HG02943 (cell line): ENCODE results near the gene ZNF12.
"Not testable (repeated sequence)": the region's sequence is repeated elsewhere in the genome, so short reads cannot be mapped to it uniquely, and the experiment has no call there.

Experiments
- ATAC-seq: cut with Tn5 transposase; IDR thresholded peaks from one replicate; pipeline ENCODE4 v1.9.1; 2021; ENCODE audit warnings: mild to moderate bottlenecking, low read depth, moderate library complexity; ENCODE audit not compliant: unreplicated experiment

ZNF12 gene

DNA sequence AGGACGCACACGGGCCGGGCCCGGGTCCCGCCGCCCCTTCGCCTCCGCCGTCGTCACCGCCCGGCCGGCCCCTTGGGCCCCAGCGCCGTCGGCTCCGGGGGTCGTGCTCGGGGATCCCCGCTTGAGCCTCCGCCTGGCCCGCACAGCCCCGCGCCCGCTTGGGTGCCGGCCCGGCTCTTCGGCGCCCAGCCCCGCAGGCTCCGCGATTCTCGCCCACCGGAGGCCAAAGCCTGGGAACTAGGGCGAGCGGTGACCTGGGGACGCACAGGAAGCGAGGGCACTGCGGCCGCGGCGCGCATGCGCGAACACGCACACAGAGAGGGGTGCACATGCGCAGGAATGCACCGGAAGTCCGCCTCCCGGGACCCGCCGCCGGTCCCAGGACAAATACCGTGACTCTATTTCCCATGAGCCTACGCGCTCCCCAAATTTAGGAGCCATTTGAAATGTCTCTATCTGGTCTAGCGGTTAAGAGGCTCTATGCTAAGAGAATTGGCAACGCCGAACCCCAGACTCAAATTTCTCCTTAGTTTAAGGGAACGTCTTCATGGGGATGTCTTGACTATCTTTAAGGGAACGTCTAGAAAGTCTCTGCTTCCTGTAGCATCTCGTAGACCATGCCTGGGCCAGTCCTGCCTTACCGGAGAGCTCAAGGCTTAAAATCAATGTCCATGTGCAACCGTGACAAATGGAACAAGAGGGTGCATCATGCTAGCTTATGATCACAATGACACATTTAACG is at the start of gene ZNF12:
ZNF12 (minus strand) TSS at position 282 of the 742 bp plus-strand sequence. CDS start 1,774 bp downstream, outside the sequence.
- peak; percentile 92 for ATAC-seq

DNA sequence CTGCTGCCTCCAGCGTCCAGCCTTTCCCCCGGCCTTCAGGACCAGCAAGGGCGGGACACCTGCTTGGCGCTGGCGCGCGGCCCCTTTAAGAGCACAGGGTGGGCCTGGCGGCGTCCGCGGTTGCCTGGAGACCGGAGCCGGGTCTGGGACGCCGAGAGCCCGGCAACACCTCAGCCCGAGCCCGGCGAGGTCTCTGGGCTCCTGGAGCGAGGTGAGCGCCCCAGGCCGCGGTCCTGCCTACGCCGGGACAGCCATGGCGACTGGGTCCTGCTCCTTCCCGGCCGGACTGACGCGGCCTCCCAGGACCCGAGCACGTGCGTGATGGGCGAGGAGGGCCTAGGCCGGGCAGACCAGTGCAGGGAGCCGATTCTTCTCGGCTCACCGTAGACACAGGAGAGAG is 47.2 kb upstream of the ZNF12 start, which contains the start of gene RSPH10B2:
RSPH10B2 (plus strand) TSS at position 140 of the 400 bp plus-strand sequence. CDS start 3,575 bp downstream, outside the sequence.
- ATAC-seq: not testable (repeated sequence)

DNA sequence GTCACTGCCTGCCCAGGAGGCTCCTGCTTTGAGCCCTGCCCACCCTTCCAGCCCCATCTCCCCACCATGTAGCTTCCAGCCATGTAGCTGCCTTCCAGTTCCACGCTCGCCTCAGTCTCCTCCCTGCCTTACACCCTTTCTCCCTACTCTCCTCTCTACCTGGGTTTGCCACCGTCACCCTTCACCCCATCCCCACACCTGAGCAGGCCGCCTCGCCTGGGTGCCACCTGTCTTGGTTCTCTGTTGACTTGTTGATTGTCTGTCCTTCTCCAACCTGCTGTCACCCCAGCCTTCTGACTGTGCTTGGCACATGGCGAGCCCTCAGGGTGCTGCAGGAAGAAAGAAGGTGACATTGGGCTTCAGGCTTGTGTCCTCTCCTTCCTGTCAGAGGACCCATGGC is 43.4 kb upstream of the ZNF12 start:
- ATAC-seq: not testable (repeated sequence)

DNA sequence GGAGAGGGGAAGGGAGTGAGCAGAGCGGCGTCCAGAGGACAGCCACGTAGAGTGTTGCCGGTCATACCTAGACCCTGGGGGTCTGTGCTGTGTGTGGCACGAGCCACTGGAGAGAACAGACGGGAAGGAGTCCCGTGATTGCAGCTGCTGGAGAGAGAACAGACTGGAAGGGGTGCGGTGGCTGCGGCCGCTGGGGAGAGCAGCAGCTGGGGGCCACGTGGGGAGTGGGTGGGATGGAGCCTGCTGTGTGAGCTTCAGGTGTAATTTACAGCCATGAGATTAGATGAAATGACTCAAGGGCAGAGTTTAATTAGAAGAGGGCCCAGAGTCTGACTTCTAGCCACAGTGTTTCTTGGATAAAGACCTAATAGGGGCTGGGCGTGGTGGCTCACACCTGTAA is 42.6 kb upstream of the ZNF12 start:
- not testable (repeated sequence) for ATAC-seq

DNA sequence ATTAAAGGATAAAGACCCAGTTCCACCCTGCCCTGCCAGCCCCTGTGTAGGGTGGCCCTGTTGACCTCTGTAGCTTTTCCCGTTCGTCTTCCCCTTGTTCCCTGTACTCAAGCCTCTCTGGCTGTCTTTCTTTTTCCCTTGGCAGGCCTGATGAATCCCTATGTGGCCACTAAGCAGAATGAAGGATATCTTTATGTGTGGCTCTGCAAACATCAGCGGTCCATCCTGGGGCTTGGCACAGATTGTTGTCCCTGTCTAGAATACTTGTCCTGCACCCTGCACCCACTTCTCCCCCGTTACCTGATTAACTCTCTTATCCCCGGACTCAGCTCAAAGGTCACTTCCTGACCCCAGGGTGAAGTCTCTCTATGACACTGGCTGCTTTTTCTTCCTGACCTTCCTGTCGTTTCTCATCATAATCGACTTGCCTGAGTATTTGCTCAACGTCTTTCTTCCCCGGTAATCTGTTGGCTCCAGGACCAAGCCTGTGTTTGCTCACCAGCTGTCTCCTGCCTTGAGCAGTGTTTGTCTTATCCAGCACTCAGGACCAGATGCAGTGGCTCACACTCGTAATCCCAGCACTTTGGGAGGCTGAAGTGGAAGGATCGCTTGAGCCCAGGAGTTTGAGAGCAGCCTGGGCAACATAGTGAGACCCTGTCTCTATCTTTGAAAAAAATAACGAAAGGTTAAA is 37.8 kb upstream of the ZNF12 start:
- not testable (repeated sequence) for ATAC-seq

DNA sequence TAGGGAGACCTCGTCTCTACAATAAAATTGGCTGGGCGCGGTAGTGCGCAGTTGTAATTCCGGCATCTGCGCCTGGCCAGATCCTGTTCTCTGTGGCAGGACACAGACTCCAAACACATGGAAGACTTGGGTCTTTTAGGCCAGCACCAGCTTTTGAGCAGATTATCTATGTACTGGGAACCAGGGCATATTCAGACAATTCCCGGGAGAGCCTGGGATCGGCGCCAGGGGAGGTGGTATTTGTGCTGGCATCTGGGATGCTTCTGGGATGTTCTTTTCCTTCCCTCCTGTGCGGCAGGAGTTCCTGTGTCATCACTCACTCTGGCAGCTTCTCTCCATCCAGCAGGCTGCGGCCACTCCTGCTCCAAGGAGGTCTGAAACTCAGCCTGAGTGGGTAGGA is 31.7 kb upstream of the ZNF12 start:
- not testable (repeated sequence) for ATAC-seq

DNA sequence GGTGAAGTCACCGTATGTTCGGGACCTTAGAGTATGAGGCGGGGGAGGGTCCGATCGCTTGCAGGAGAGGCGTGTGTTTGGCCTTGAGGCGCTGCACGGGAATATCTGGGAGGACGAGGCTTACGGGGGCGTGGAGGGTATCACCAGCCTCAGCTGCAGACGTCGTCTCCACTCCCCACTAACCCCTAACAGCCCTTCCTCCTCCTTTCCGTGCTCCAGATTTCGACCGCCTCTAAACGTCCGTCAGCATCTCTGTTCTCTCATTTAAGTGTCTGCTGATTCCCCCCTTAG is 23.5 kb upstream of the ZNF12 start:
- ATAC-seq: no peak

DNA sequence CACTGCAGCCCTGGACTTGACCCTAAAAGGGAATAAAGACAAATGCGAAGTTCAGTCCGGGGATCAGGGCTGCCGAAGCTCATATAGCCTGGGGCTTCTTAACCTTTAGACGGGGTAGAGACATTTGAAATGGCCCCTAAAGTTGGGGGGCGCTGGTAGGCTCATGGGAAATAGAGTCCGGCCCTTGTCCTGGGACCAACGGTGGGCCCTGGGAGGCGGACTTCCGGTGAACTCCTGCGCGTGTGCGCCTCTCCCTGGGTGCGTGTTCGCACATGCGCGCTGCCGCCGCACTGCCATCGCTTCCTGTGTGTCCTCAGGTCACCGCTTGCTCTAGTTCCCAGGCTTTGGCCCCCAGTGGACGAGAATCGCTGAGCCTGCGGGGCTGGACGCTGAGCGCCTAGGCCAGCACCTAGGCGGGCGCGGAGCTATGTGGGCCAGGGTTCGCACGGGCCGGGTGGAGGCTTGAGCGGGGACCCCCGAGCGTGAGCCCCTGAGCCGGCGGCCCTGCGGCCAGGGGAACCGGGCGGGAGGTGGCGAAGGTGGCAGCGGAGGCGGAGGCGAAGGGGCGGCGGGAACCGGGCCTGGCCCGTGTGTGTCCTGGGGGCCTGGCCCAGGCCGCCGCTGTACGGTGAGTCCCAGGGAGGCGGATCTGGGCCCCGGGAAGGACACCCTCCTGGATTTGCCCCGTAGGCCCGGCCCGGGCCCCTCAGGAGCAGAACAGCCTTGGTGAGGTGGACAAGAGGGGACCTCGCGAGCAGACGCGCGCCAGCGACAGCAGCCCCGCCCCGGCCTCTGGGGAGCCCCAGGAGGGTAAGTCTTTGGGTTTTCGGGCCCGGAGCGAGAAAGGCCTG is 23.0 kb upstream of the ZNF12 start:
- peak; percentile 84 for ATAC-seq

DNA sequence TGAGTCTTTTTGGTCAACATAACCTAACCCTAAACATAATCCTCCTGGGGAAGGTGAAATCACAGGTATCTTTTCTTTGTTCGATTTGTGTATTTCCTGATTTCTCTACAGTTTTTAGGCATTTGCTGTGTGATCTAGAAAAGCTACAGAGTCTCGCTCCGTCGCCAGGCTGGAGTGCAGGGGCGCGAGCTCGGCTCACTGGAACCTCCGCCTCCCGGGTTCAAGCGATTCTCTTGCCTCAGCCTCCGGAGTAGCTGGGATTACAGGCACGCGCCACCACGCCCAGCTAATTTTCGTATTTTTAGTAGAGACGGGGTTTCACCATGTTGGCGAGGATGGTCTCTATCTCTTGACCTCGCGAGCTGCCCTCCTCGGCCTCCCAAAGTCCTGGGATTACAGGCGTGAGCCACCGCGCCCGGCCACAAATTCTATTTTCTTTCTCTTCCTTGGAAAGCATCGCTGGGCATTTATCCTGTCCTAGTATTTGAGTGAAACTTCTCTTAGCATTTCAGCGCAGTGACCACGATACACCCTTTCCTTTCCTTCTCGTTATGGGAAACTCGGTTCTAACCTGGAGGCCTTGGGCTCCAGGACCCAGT is 22.2 kb upstream of the ZNF12 start:
- ATAC-seq: not testable (repeated sequence)

DNA sequence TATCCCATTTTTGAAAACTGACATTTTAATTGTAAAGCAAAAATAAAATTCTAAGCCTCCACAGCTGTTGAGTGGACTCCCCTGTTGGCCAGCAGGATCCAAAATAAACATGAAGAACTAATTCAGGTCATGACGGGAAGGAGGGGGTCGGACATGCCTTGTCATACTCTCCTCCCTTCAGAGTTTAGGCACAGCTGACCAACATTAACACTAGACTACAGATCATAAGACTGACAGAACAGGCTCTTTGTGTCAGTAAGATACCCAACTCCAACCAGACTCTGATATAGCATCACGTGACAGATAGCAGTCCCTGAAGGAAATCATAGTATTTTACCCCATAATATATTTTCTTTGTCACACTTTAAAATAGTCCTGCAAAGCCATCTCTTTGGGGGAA is 20.9 kb upstream of the ZNF12 start:
- ATAC-seq: no peak

DNA sequence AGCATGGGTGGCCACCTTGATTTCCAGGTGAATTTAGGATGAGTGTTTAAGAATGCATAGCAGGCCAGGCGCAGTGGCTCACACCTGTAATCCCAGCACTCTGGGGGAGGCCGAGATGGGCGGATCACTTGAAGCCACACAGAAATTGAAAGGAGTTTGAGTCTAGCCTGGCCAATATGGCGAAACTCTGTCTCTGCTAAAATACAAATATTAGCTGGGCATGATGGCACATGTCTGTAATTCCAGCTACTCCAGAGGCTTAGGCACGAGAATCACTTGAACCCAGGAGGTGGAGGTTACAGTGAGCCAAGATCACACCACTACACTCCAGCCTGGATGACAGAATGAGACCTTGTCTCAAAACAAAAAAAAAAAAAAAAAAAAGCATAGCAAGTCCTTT is 19.6 kb upstream of the ZNF12 start:
- ATAC-seq: not testable (repeated sequence)

DNA sequence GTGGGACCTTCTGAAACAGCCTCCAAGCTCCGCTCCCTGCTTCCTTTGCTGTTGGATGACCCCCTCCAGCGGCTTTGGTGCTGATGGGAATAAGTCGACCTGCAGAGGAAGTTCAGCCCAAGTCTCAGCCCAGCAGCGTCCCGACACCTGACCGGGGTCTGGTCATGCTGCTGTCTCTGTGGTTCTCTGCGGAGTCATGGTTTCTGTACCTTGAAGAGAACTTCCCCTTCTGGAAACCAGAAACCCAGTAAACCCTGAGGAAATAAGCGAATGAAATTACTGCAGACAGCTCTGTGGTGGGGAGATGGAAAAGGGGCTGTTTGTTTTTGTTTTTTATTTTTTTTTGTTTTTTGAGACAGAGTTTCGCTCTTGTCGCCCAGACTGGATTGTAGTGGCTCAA is 18.3 kb upstream of the ZNF12 start:
- peak; percentile 58 for ATAC-seq

DNA sequence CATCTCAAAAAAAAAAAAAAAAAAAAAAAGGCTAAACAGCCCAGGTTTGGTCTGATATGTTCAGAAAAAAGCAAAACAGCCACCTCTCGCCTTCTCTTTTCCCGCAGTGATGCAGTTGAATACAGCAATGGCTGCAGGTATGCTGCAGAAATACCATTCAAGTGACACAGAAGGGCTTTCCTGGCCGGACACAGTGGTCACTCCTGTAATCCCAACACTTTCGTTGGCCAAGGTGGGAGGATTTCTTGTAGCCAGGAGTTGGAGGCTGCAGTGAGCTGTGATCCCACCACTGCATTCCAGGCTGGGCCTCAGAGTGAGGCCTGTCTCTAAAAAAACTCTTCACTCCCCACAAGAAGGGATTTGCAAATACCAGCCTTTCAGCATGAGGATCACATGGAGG is 17.6 kb upstream of the ZNF12 start:
- ATAC-seq: not testable (repeated sequence)

DNA sequence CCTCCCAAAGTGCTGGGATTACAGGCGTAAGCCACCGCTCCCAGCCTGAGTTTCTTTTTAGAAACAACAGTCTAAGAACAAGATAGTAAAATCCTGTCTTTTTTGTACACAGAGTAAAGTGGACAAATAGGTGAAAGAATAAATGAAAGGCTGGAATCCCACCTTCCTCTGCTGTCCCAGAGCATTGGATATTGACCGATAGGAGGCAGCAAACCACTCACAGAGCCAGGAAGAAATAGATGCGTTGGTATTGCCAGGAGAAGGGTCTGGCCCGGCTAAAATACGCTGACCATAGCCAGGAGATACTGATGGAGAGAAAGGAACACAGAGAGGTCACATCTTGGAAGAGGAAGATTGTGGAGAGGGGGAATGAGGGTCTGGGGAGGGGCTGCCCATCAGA is 11.4 kb upstream of the ZNF12 start:
- ATAC-seq: no peak

DNA sequence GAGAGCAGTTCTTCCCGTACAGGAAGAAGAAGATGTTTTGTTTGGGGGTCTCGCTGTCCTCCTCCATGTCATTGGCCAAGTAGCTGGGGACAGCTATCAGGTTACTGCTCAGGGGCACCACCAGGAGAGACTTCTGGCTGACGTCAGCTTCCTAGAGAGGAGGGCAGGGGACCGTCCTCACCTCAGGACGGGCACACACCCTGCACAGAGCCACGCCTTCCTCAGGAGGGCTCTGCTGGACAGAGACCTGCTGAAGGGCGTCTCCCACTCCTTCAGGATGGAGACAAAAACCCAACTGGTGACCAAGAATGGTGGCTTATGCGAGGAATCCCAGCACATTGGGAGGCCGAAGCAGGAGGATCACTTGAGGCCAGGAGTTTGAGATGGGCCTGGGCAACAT is 9.2 kb upstream of the ZNF12 start:
- ATAC-seq: not testable (repeated sequence)

DNA sequence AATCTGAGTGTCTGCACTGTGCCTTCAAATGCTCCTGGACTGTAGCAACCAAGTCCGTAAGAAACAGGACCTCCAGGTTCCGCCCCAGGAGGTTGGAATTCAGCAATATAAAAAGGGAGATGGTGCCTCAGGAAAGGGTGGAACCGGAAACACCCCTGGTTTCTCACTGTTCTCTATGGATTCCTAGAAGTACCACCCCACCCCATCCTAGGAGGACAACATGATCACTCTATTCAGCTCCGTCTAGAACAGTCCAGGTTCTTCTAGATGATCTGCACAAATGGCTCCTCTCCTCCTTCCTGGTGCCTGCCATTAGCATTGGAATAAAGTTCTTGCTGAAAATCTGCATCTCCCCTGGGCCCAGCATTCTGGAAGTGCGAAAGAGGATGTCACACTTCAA is 7.6 kb upstream of the ZNF12 start:
- no peak for ATAC-seq

DNA sequence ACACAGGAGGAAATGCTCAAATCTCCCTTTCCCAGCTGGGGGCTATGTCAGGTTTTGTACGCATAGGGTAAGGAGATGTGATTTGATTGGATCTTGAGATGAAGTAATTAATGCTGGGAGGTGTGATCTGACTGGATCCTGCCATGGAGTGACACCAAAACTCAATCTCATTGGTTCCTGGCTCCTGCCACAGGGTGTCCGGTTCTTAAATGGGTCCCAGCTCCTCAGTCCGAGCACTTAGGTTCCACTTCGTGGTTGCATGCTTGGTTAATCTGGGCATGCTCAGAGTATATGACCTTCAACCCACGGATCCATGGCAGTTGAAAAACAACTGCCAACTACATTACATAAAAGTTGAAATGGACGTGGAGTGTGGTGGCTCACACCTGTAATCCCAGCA is 3.1 kb upstream of the ZNF12 start:
- no peak for ATAC-seq

DNA sequence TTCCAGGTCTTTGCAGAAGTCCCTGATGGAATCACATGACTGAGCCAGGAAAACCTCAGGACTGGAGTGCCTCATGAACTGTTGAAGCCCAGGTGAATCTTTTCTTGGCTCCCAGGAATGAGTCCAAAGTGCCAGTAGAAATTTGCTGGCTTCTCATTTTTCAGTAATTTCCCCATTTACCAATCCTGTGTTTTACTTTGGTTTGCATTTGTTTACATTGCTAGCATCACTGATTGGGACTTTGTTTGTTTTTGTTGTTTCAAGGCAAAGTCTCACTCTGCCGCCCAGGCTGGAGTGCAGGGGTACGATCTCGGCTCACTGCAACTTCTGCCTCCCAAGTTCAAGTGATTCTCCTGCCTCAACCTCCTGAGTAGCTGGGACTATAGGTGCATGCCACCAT is 1.6 kb upstream of the ZNF12 start:
- ATAC-seq: no peak

DNA sequence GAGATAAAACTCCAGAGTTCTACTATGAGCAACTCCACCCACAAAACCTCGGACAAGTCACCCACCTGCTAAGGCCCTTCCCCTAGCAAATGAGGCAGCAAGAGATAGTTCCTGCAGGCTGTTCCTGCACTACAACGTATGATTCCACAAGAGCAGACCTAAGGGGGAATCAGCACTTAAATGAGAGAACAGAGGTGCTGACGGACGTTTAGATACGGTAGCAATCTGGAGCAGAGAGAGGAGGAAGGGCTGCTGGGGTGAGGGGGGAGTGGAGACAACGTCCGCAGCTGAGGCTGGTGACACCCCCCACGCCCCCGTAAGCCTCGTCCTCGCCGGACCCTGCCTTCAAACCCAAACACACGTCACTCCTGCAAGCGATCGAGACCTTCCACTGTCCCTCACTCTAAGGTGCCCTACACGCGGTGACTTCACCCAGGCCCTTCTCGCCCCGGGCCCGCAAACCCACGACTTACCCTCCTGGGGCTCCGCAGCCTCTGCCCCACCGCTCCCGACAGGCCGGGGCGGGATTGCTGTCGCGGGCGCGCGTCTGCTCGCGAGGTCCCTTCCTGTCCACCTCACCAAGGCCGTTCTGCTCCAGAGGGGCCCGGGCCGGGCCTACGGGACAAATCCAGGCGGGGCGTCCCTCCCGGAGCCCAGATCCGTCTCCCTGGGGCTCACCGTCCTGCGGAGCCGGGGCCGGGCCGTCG is 635 bp downstream of the ZNF12 start:
- ATAC-seq: peak; percentile 33

DNA sequence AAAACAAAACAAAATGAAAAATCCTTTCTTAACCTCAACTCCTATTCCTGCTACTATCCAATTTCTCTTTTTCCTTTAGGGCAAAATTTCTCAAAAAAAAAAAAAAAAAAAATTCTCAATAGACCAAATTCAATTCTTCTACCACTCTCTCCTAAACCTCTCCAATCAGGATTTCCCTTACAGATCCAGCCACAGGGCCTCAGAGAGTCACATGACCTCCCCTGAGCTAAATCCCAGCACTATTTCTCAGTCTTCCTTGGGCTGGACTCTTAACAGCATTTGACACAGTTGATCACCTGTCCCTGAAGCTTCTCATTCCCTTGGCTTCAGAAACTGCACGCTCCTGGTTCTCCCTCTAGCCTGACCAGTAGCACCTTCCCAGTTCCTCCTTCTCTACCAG is 4.9 kb downstream of the ZNF12 start:
- no peak for ATAC-seq
